HAP-1 (cell line): ENCODE data around the gene SYK.
"Not testable (repeated sequence)": the region's sequence is repeated elsewhere in the genome, so short reads cannot be mapped to it uniquely, and the experiment has no call there.

ENCODE experiments used
- DNase-seq, 2 experiments: peaks; one replicate each; pipeline ENCODE4 v3.0.0-alpha.2; 2016 to 2020; ENCODE audit warnings: low spot score in 2 of 2
- H3K27me3 ChIP-seq: fragments of 250-450 bp; sonication (Bioruptor Pico); 2 replicates; pipeline ENCODE4 v1.5.1; 2020; ENCODE audit warnings: low read depth, mild to moderate bottlenecking, moderate library complexity
- H3K36me3 ChIP-seq: fragments of 250-450 bp; sonication (Bioruptor Pico); replicated peaks from 2 replicates; pipeline ENCODE4 v1.5.1; 2020; ENCODE audit warnings: mild to moderate bottlenecking
- H3K4me1 ChIP-seq: fragments of 250-450 bp; sonication (Bioruptor Pico); 2 replicates; pipeline ENCODE4 v1.5.1; 2020; ENCODE audit warnings: mild to moderate bottlenecking
- H3K4me3 ChIP-seq: fragments of 250-450 bp; sonication (Bioruptor Pico); 2 replicates; pipeline ENCODE4 v1.5.1; 2020; ENCODE audit warnings: mild to moderate bottlenecking, moderate library complexity
- H3K9me3 ChIP-seq: fragments of 250-450 bp; sonication (Bioruptor Pico); 2 replicates; pipeline ENCODE4 v1.5.1; 2020; ENCODE audit warnings: mild to moderate bottlenecking, moderate library complexity
- in situ Hi-C: fragments of 300-500 bp; cut with MboI; formaldehyde crosslinking; loops from 3 replicates; pipeline ENCODE4 v1.14.3; 2020; ENCODE audit warnings: low sequenced_read_pairs, inconsistent platforms, mixed read lengths

Gene SYK

DNA sequence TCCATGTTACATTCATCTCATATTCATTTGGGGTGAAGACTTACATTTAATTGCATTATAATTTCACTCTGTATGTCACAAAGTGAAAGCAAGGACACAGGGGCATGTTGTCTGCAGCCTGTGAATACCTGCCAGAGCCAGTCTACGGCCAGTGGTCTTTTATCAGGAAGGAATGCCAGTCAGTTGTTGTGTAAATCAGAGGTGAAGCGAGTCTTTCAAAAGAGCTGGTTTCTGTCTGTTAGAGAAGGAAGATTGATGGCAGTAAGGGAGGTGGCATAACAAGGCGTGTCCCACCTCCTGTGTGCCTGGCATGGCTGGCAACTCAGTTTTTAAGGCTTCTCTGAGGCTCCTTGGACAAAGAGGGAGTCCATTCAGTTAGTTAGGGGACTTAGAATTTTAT lies 18.1 kb upstream of the SYK start:
- Histone ChIP-seq H3K36me3 (no peaks in the 10 kb centered on the region), H3K4me3 (no peak overlapping the region), H3K9me3 (no peaks in the 10 kb centered on the region), H3K4me1 (no peaks in the 10 kb centered on the region), H3K27me3 (no peaks in the 10 kb centered on the region)
- in situ Hi-C loops, result no loop called here
- no peak for DNase-seq

DNA sequence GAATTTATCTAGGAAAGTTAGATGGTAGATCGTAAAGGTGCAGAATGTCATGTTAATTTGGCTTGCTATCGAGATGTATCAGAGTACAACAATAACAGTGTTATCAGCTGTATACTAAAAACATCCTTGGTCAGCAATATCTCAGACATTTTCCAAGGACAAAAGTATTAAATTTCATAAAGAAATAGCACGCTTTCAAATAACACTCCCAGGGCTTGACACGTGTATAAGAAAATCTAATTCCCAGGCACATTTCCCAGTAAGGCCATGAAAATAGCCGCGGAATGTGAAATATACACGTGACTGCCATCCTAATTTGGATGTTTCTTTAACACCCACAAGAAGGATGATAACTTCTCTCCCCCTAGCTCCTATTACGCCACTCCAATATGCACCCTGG lies 17.7 kb upstream of the SYK start:
- no peaks in the 10 kb centered on the region for H3K4me1 ChIP-seq
- no peaks in the 10 kb centered on the region for H3K27me3 ChIP-seq
- in situ Hi-C loops, result no loop called here
- H3K4me3 ChIP-seq, result no peak overlapping the region
- DNase-seq, result no peak
- no peaks in the 10 kb centered on the region for H3K9me3 ChIP-seq
- no peaks in the 10 kb centered on the region for H3K36me3 ChIP-seq

DNA sequence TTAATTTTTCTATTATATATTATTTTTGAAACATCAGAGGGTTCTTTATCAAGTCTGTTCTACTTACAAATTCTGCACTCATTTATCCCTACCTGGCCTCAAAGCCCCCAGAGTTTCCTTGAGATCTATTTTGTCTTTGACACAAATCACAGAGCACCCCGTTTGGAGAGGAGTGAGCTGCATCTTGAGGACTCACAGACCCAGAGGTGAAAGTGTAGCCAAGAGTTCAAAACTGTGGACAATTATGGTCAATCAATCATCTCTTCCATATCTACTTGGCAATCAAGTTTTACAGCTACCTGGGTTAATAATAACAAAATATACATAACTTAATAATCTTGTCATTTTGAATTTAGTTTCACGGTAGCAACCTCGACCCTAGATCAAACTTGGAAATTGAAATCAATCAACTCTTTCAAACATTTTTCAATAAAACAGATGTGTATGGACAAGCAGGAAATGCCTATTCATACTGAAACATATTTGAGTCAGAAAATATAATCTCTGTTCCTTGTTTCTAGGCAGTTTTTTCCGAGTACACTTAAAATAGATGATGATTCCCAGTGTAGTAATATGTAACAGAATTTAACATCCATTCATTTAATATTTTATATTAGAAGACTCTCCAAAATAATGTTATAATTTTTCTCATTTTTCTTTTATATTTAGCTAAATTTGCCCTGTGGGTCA lies 13.7 kb upstream of the SYK start:
- no peaks in the 10 kb centered on the region for H3K36me3 ChIP-seq
- H3K27me3 ChIP-seq, result no peaks in the 10 kb centered on the region
- no peak overlapping the region for H3K4me3 ChIP-seq
- no peaks in the 10 kb centered on the region for H3K9me3 ChIP-seq
- H3K4me1 ChIP-seq, result no peaks in the 10 kb centered on the region
- in situ Hi-C loops, result no loop called here
- DNase-seq, result no peak

DNA sequence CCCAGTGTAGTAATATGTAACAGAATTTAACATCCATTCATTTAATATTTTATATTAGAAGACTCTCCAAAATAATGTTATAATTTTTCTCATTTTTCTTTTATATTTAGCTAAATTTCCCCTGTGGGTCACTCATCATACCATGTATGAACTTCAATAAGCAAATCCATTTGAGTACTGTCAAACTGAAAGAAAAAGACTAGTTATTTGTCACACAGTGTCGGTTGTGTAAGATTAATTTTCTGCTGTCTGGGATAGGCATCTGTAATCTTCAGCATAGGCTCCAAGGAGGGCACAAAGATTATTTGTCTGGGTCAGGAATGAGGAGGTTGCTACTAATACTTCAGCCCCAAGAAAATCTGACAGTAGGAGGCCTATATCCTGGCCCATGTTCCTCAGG lies 13.1 kb upstream of the SYK start:
- in situ Hi-C loops, DNase-seq, H3K27me3 ChIP-seq, H3K36me3 ChIP-seq, H3K4me1 ChIP-seq, H3K9me3 ChIP-seq, H3K4me3 ChIP-seq: not testable (repeated sequence)

DNA sequence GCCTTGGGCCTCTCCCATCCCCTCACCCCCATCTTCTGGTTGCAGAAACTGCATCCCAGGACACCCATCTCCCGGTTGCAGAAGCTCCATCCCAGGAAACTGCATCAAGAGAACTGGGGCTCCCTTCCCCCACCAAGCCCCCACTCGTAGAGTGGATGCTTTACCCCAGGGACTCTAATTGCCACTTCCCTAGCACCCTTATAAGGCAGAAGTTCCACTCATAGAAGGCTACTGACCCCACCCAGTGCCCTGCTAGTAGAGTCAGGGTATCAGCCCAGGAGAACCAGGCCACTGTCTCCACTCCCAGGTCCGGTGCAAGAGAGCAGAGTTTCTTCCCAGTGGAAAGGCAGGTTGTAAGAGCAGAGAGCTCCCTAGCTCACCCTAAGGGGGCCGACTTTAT lies 12.2 kb upstream of the SYK start:
- Histone ChIP-seq H3K4me1 (no peaks in the 10 kb centered on the region), H3K36me3 (no peaks in the 10 kb centered on the region), H3K27me3 (no peaks in the 10 kb centered on the region), H3K4me3 (no peak overlapping the region), H3K9me3 (no peaks in the 10 kb centered on the region)
- DNase-seq, result no peak
- in situ Hi-C loops, result no loop called here

DNA sequence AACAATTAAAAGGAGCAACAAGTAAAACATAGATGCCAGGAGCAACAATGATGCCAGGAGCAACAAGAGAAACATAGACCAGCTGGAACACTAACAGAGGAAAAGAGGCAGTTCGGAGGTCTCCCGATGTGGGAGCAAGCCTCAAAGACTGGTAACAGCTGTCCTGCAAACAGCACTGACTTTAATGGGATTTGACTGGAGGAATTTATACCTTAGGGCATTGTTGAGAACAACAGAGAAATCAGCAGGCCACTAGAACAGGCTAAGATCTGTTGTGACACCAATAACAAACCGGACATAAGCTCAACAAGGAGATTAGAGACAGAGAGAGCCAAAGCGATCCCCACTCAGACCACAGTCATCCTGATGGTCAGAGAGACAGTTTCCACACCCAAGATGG lies 11.8 kb upstream of the SYK start:
- no peaks in the 10 kb centered on the region for H3K27me3 ChIP-seq
- in situ Hi-C loops, result no loop called here
- no peak overlapping the region for H3K4me3 ChIP-seq
- no peaks in the 10 kb centered on the region for H3K4me1 ChIP-seq
- no peaks in the 10 kb centered on the region for H3K9me3 ChIP-seq
- H3K36me3 ChIP-seq, result no peaks in the 10 kb centered on the region
- DNase-seq, result no peak

DNA sequence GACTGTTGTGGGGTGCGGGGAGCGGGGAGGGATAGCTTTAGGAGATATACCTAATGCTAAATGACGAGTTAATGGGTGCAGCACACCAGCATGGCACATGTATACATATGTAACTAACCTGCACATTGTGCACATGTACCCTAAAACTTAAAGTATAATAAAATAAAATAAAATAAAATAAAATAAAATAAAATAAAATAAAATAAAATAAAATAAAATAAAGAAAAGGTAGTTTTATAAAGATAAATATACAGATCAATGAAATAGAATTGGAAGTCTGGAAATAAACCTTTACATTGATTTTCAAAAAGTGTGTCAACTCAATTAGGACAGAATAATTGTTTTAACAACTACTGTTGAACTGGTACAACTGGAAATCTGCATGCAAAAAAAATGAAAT lies 8.6 kb upstream of the SYK start:
- in situ Hi-C loops, H3K36me3 ChIP-seq, H3K4me3 ChIP-seq, H3K9me3 ChIP-seq, DNase-seq, H3K27me3 ChIP-seq, H3K4me1 ChIP-seq: not testable (repeated sequence)

DNA sequence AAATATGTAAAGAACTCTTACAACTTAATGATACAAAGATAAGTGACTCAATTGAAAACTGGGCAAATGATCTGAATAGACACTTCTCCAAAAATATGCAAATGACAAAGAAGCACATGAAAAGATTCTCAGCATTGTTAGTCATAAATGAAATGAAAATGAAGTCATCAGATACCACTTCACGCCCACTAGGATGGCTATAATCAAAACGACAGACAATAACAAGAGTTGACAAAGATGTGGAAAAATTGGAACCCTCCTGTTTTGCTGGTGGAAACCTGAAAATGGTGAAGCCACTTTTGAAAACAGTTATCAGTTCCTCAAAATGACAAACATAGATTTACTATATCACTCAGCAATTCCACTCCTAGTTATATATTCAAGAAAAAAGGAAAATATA lies 7.9 kb upstream of the SYK start:
- in situ Hi-C loops, result no loop called here
- Histone ChIP-seq H3K4me1 (no peaks in the 10 kb centered on the region), H3K9me3 (no peaks in the 10 kb centered on the region), H3K36me3 (no peaks in the 10 kb centered on the region), H3K27me3 (no peaks in the 10 kb centered on the region), H3K4me3 (no peak overlapping the region)
- DNase-seq, result no peak

DNA sequence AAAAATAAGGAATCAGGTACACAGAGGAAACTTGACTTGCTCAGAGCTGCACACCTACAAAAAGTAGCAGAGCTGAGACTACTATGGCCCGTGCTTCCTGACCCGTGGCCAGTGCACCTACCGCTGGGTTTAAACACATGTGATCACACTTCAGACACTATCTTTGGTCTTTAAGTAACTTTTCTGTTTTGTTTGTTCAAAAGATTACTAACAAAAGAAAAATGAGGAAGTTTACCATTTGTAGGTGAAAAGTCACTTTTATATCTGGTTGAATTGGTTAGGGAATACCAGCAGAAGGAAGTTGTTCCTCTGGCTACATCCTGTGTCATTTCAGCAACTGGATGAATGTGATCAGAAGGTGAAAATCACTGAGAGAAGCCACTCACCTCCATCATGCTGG lies 6.5 kb upstream of the SYK start:
- no peaks in the 10 kb centered on the region for H3K36me3 ChIP-seq
- H3K4me1 ChIP-seq, result no peaks in the 10 kb centered on the region
- in situ Hi-C loops, result no loop called here
- DNase-seq, result no peak
- H3K27me3 ChIP-seq, result no peaks in the 10 kb centered on the region; the same call in 1 of the 2 replicates
- no peaks in the 10 kb centered on the region for H3K9me3 ChIP-seq
- H3K4me3 ChIP-seq, result no peak overlapping the region

DNA sequence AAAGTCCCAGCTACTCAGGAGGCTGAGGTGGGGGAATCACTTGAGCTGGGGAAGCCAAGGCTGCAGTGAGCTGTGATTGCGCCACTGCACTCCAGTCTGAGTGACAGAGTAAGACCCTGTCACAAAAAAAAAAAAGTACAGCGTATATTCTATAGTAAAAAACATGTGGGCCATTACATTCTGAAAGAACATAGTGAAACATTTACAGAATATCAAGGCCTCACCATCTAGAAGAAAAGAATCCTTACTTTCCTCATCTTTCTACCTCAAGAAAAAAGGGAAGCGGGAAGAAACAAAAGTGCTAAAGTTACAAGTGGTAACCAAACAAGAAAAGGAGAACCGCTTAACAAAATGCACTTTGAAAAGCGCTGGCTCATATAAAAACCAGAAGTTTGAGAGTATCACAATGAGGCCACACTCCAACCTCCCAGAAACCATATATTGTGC lies 5.7 kb upstream of the SYK start:
- Histone ChIP-seq H3K36me3 (no peaks in the 10 kb centered on the region), H3K4me3 (no peak overlapping the region), H3K9me3 (no peaks in the 10 kb centered on the region), H3K4me1 (no peaks in the 10 kb centered on the region), H3K27me3 (peaks cover 7% of the 10 kb centered on the region)
- DNase-seq, result no peak
- in situ Hi-C loops, result no loop called here

DNA sequence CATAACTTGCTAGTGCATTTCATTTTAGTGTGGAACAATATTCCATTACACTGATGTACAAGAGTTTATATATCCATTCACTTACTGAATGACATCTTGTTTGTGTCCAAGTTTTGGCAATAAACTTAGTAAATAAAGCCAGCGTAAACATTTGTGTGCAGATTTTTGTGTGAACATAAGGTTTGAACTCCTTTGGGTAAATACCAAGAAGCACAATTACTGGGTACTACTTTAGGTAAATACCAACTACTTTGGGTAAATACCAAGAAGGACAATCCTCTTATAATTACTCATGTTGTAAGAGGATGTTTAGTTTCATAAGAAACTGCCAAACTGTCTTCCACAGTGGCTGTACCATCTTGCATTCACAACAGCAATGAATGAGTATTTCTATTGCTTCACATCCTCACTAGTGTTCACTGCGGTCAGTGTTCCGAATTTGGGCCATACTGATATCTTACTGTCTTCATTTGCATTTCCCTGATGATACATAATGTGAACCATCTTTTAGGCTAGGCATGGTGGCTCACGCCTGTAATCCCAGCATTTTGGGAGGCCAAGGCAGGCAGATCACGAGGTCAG lies 2.3 kb upstream of the SYK start:
- H3K4me3 ChIP-seq, result no peak overlapping the region
- DNase-seq, result no peak
- H3K27me3 ChIP-seq, result peaks cover 26% of the 10 kb centered on the region
- H3K36me3 ChIP-seq, result no peaks in the 10 kb centered on the region
- no peaks in the 10 kb centered on the region for H3K9me3 ChIP-seq
- H3K4me1 ChIP-seq, result no peaks in the 10 kb centered on the region
- in situ Hi-C loops, result no loop called here

DNA sequence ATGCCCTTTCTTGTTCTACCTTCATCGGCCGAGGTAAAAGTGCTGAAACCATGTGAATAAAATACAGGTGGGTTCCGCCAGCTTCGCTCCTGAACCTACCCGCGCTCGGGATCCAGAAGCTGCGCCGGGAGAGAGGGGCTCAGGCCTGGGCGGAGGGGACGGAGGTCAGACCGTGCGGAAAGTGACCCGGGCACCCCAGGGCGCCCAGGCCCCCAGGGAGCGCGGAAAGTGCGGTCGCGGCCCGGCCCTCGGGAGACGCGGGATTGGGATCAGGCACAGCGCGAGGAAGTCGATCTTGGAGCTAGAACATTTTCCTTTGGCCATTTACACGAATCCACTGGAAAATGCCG lies 329 bp downstream of the SYK start:
- Histone ChIP-seq H3K27me3 (peaks cover 26% of the 10 kb centered on the region), H3K9me3 (no peaks in the 10 kb centered on the region), H3K4me3 (peak overlapping the region; percentile 15), H3K36me3 (no peaks in the 10 kb centered on the region), H3K4me1 (no peaks in the 10 kb centered on the region)
- DNase-seq, result peak in 1 of 2 experiments; percentile 10
- in situ Hi-C loops, result no loop called here

DNA sequence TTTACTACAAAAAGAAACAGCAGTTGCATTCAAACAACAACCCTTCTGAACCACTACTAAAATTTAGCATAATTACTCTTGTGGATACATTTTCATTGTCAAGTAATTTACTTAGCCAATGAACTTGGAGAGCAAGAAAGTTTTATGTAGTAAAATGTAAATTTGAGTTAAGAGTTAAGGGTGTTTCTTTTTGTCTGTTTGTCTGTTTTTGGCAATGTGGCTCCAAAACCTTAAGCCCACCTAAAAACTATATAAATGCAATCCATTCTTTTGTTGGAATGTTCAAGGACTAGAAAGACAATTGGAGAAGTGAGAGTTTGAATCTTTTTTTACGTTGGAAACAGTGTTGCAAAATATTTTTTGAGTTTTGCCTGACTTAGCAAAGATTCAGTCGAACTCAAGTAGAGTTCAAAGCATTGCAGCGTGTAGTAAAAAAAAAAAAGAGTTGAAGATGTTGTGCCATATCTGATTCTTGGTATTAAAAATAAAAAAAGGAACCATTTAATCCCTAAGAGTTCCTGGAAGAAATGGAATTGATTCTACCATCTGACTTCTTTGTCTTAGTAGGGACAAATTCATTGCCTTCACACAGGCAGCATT lies 867 bp downstream of the SYK start:
- H3K4me3 ChIP-seq, result no peak overlapping the region
- peaks cover 26% of the 10 kb centered on the region for H3K27me3 ChIP-seq
- H3K9me3 ChIP-seq, result no peaks in the 10 kb centered on the region
- no peaks in the 10 kb centered on the region for H3K36me3 ChIP-seq
- in situ Hi-C loops, result no loop called here
- no peaks in the 10 kb centered on the region for H3K4me1 ChIP-seq
- DNase-seq, result no peak

DNA sequence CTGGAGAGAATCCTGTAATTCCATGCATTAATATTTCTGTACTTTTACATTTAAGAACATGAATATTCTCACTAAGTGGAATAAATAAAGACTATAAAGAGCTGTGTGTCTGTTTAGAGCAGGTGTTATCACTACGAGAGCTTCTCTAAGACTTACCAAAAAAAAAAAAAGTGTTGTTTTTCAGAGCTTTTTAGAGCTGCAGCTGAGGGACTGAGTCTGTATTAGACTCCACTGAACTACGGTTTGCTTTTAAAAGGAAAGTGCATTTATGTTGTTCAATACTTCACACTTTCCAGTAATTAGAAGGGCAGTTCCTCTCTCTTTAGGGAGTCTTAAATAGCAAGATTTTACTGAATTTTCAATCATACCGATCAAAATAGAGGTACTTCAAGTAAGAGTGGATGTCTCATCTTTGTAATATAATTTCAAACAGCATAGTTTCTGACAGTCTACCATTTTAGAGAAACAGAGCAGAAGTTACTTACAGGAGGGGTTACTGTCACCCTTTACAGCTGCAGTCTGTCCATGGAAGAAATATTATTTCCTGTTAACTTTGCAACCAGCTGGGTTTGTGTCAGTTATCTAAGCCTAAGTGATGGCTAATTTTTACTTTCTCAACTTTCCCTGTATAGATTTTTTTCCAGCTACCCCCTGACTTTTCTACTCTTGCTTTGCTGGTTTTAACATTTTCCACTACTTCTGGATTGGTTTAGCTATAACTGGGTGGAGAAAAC lies 2.4 kb downstream of the SYK start:
- H3K4me1 ChIP-seq, result no peaks in the 10 kb centered on the region
- H3K4me3 ChIP-seq, result no peak overlapping the region
- H3K36me3 ChIP-seq, result no peaks in the 10 kb centered on the region
- DNase-seq, result no peak
- H3K27me3 ChIP-seq, result peaks cover 26% of the 10 kb centered on the region
- in situ Hi-C loops, result no loop called here
- H3K9me3 ChIP-seq, result no peaks in the 10 kb centered on the region
